Esophagus muscularis mucosa (tissue), 4 donors: ENCODE measurements around the gene TTN. TPM values are rescaled to one million over a fixed set of nuclear protein-coding genes. Genes with fewer than 3 reads are reported as not detected.

Experiments
- DNase-seq: peaks from one replicate; pipeline ENCODE4 v3.0.0-alpha.2; 2017; ENCODE audit errors: extremely low spot score
- H3K27ac ChIP-seq, 4 donors: fragments of 200-600 bp; sonication (generic); replicated peaks in 1 of 4; 1 replicate in 3 of 4; 2 replicates in 1 of 4; pipeline ENCODE4 v1.5.1; 2016 to 2019; ENCODE audit warnings: mild to moderate bottlenecking in 1 of 4
- H3K27me3 ChIP-seq, 4 donors: fragments of 200-600 bp; sonication (generic); one replicate each; pipeline versions ENCODE4 v1.5.1 to v1.6.0; 2016 to 2019
- H3K36me3 ChIP-seq, 4 donors: fragments of 200-600 bp; sonication (generic); one replicate each; pipeline ENCODE4 v1.5.1; 2016 to 2019
- H3K4me1 ChIP-seq, 4 donors: fragments of 200-600 bp; sonication (generic); one replicate each; pipeline ENCODE4 v1.5.1; 2016 to 2019
- H3K4me3 ChIP-seq, 4 donors: fragments of 200-600 bp; sonication (generic); 1 replicate in 2 of 4; 2 replicates in 2 of 4; pipeline ENCODE4 v1.5.1; 2016 to 2019; ENCODE audit warnings: mild to moderate bottlenecking in 4 of 4, moderate library complexity in 1 of 4
- H3K9me3 ChIP-seq, 4 donors: fragments of 200-600 bp; sonication (generic); 1 replicate in 3 of 4; 2 replicates in 1 of 4; pipeline ENCODE4 v1.5.1; 2016 to 2019
- EP300 ChIP-seq: sonication (generic); formaldehyde crosslinking; IDR thresholded peaks from one replicate; pipeline ENCODE4 v1.6.1; 2017; ENCODE audit warnings: antibody characterized with exemption
- POLR2A ChIP-seq: fragments of 450-650 bp; IDR thresholded peaks from one replicate; pipeline ENCODE4 v1.6.1; 2017; ENCODE audit warnings: antibody characterized with exemption, moderate library complexity, mild to moderate bottlenecking, low read depth
- POLR2AphosphoS5 ChIP-seq, 2 donors: sonication (generic); formaldehyde crosslinking; IDR thresholded peaks; one replicate each; pipeline ENCODE4 v1.6.1; 2017; ENCODE audit warnings: antibody characterized with exemption in 2 of 2
- WGBS: methylation state at CpG from one replicate; pipeline ENCODE4 v1.1.5; 2018; 5-methylcytosine and 5-hydroxymethylcytosine counted together
- intact Hi-C: fragments of 100-400 bp; cut with DNase I; formaldehyde crosslinking; loops from one replicate; pipeline ENCODE4 v1.15.1; 2023
- total RNA-seq, 4 donors: library from RNA; depleted of rRNA; stranded (reverse); fragments of >200 nt; gene quantifications; one replicate each; pipeline versions ENCODE4 v1.1.0 to v1.2.1, GENCODE V29; 2016
- TF ChIP-seq, protein P1 (sequence below), 3 experiments: fragments of 200-600 bp in 2 of 3; fragments of 450-650 bp in 1 of 3; sonication (generic) in 2 of 3; IDR thresholded peaks; one replicate each; pipeline ENCODE4 v1.5.1; 2017 to 2019; ENCODE audit warnings: antibody characterized with exemption in 3 of 3, mild to moderate bottlenecking in 2 of 3, moderate library complexity in 1 of 3

TTN gene
- total RNA-seq, 4 donors from 2014 or later: 2.8 to 10.0 (median 8.3) TPM

DNA sequence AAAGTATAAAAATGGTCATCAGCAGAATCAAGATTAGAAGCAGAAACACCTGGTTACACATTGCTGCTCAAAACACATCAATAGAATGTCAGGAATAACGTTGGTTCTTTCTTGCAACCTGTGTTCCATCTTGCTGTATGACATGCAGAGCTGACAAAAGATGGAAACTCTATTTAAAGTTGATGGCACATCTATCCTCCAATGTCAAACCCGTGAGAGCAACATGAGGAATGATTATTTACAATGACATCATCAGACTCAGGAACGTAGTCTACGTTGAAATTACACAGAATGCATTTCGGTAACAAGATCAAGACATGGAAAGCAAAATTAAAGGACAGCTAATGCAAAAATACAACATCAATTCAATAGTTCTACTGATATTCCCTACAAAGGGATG is 26.2 kb upstream of the TTN start:
- intact Hi-C loops: no loop called here
- no peak overlapping the region for H3K27ac ChIP-seq

DNA sequence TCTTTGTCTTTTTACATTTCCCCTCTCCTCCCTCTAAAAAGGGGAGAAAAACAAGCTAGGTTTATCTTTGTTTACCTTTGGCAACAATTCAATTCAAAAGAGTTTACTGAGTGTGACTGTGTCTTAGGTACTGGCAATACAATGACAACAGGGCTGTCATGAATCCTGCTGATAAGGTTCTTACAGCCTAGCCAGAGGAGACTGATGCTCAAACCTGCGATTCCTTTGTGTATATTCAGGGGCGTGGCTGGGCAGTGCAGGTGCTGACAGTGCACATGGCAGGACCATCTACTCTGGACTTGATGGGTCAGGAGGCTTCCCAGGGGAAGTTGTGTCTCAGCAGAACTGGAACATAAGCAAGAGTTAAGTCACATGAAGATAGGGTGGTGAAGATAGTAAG is 23.2 kb upstream of the TTN start:
- no peaks in the 10 kb centered on the region for H3K27me3 ChIP-seq
- DNase-seq: no peak
- no peak overlapping the region for H3K4me3 ChIP-seq
- TF ChIP-seq, protein P1, sequence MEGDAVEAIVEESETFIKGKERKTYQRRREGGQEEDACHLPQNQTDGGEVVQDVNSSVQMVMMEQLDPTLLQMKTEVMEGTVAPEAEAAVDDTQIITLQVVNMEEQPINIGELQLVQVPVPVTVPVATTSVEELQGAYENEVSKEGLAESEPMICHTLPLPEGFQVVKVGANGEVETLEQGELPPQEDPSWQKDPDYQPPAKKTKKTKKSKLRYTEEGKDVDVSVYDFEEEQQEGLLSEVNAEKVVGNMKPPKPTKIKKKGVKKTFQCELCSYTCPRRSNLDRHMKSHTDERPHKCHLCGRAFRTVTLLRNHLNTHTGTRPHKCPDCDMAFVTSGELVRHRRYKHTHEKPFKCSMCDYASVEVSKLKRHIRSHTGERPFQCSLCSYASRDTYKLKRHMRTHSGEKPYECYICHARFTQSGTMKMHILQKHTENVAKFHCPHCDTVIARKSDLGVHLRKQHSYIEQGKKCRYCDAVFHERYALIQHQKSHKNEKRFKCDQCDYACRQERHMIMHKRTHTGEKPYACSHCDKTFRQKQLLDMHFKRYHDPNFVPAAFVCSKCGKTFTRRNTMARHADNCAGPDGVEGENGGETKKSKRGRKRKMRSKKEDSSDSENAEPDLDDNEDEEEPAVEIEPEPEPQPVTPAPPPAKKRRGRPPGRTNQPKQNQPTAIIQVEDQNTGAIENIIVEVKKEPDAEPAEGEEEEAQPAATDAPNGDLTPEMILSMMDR (IDR thresholded peaks at IDR 0.05): no peak
- no peak for TF ChIP-seq EP300
- TF ChIP-seq POLR2A: no peak
- no peak for TF ChIP-seq POLR2AphosphoS5 (IDR thresholded peaks at IDR 0.05)
- 93% methylated on average over 2 of the region's 2 CpGs for WGBS
- H3K27ac ChIP-seq: no peak overlapping the region
- intact Hi-C loops: no loop called here
- no peaks in the 10 kb centered on the region for H3K36me3 ChIP-seq
- peaks cover 0 to 15% (median 0%) of the 10 kb centered on the region in 4 donors for H3K4me1 ChIP-seq
- no peaks in the 10 kb centered on the region for H3K9me3 ChIP-seq

More for the DNA sequence above, 26.2 kb upstream of the TTN start:
- TF ChIP-seq POLR2A: no peak
- TF ChIP-seq POLR2AphosphoS5 (IDR thresholded peaks at IDR 0.05): no peak
- TF ChIP-seq, protein P1 (IDR thresholded peaks at IDR 0.05): no peak
- TF ChIP-seq EP300: no peak
- no peak for DNase-seq
- Histone ChIP-seq H3K9me3 (no peaks in the 10 kb centered on the region), H3K27me3 (no peaks in the 10 kb centered on the region), H3K4me3 (no peak overlapping the region), H3K4me1 (peaks cover 0 to 15% (median 0%) of the 10 kb centered on the region in 4 donors), H3K36me3 (no peaks in the 10 kb centered on the region)
- 73% methylated on average over 5 of the region's 5 CpGs for WGBS

DNA sequence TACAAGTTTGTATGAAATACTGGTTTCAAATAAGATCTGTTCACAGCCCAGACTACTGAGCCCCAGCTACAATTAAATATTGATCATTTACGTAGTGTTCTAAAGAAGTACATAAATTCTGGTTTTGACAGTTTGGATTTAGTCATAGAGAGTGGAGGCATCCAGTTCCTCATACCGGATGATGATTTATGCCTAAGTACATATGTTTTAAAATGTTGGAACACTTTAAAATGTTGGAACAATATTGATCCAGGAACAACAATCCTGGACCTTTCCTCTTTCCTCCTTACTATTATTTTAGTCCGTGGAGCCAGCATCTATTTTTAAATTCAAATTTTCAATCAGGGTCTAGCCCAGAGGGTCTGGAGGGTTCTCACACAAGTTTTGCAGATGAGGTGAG is 22.8 kb upstream of the TTN start:
- no peak for DNase-seq
- no peak overlapping the region for H3K4me3 ChIP-seq
- peaks cover 0 to 15% (median 0%) of the 10 kb centered on the region in 4 donors for H3K4me1 ChIP-seq
- no peaks in the 10 kb centered on the region for H3K27me3 ChIP-seq
- H3K9me3 ChIP-seq: no peaks in the 10 kb centered on the region
- intact Hi-C loops: no loop called here
- no peaks in the 10 kb centered on the region for H3K36me3 ChIP-seq
- TF ChIP-seq, protein P1 (IDR thresholded peaks at IDR 0.05): no peak
- no peak for TF ChIP-seq POLR2AphosphoS5 (IDR thresholded peaks at IDR 0.05)
- TF ChIP-seq EP300: no peak
- no peak for TF ChIP-seq POLR2A
- 74% methylated on average over 3 of the region's 3 CpGs for WGBS
- H3K27ac ChIP-seq: no peak overlapping the region

GRCh38 chr2:178829299-178829960 is 22.2 kb upstream of the TTN start:
- H3K27ac ChIP-seq: no peak overlapping the region
- H3K27me3 ChIP-seq: no peaks in the 10 kb centered on the region
- H3K4me1 ChIP-seq: peaks cover 0 to 15% (median 0%) of the 10 kb centered on the region in 4 donors
- TF ChIP-seq, protein P1 (IDR thresholded peaks at IDR 0.05): no peak
- TF ChIP-seq POLR2AphosphoS5 (IDR thresholded peaks at IDR 0.05): no peak
- no peak for TF ChIP-seq EP300
- TF ChIP-seq POLR2A: no peak
- WGBS: 78% methylated on average over 3 of the region's 3 CpGs
- no peak overlapping the region for H3K4me3 ChIP-seq
- intact Hi-C loops: no loop called here
- no peak for DNase-seq
- H3K9me3 ChIP-seq: no peaks in the 10 kb centered on the region
- H3K36me3 ChIP-seq: no peaks in the 10 kb centered on the region

GRCh38 chr2:178828486-178828881 is 21.3 kb upstream of the TTN start:
- Histone ChIP-seq H3K4me1 (peaks cover 0 to 15% (median 0%) of the 10 kb centered on the region in 4 donors), H3K27ac (no peak overlapping the region), H3K27me3 (no peaks in the 10 kb centered on the region), H3K36me3 (no peaks in the 10 kb centered on the region), H3K4me3 (no peak overlapping the region), H3K9me3 (no peaks in the 10 kb centered on the region)
- 98% methylated on average over 4 of the region's 4 CpGs for WGBS
- no peak for DNase-seq
- no peak for TF ChIP-seq POLR2AphosphoS5 (IDR thresholded peaks at IDR 0.05)
- no peak for TF ChIP-seq EP300
- TF ChIP-seq, protein P1 (IDR thresholded peaks at IDR 0.05): no peak
- no peak for TF ChIP-seq POLR2A
- intact Hi-C loops: no loop called here
